Caco-2 (cell line): ENCODE measurements around the gene GHR. TPM values are rescaled to one million over a fixed set of nuclear protein-coding genes. Genes with fewer than 3 reads are reported as not detected.

Source experiments
- BruUV-seq: library from RNA; stranded (reverse); fragments of 400-500 nt; replicated peaks from 2 replicates; lab custom pipeline; 2021; lab: Mats Ljungman, UMichigan
- CTCF ChIA-PET: fragments of 300-600 bp; sonication (Branson Sonifier 250); formaldehyde crosslinking; loops from one replicate; lab custom pipeline; 2022; ENCODE audit warnings: antibody characterized with exemption; lab: Charles Lee
- POLR2A ChIA-PET: fragments of 300-600 bp; sonication (Branson Sonifier 250); formaldehyde crosslinking; loops from one replicate; lab custom pipeline; 2022; ENCODE audit warnings: antibody characterized with exemption; lab: Charles Lee
- DNase-seq, 2 experiments: peaks; one replicate each; pipeline versions ENCODE4 v3.0.0 to v3.0.0-alpha.2; 2020 to 2022
- H3K27me3 ChIP-seq: replicated peaks from 2 replicates; pipeline ENCODE4 v1.6.0; 2011; ENCODE audit warnings: low read length; ENCODE audit not compliant: control insufficient read depth, insufficient read depth
- H3K36me3 ChIP-seq: 2 replicates; pipeline ENCODE4 v1.5.1; 2011; ENCODE audit warnings: low read length; ENCODE audit not compliant: control insufficient read depth, insufficient read depth
- H3K4me1 ChIP-seq: fragments of 250-450 bp; sonication (Bioruptor Pico); 2 replicates; pipeline ENCODE4 v1.5.1; 2020; ENCODE audit warnings: mild to moderate bottlenecking
- H3K4me3 ChIP-seq: 2 replicates; pipeline ENCODE4 v1.5.1; 2011; ENCODE audit warnings: low read depth, mild to moderate bottlenecking, control low read depth, low read length
- H3K9me3 ChIP-seq: fragments of 250-450 bp; sonication (Bioruptor Pico); 2 replicates; pipeline ENCODE4 v1.5.1; 2020; ENCODE audit warnings: mild to moderate bottlenecking, moderate library complexity
- H3K27ac Mint-ChIP-seq: one replicate; pipeline ENCODE4 v1.8.0; 2022; ENCODE audit warnings: mixed read lengths; ENCODE audit not compliant: unreplicated experiment
- H3K27me3 Mint-ChIP-seq: one replicate; pipeline ENCODE4 v1.8.0; 2022; ENCODE audit warnings: mixed read lengths; ENCODE audit not compliant: insufficient read depth, unreplicated experiment
- H3K36me3 Mint-ChIP-seq: one replicate; pipeline ENCODE4 v1.8.0; 2022; ENCODE audit warnings: mild to moderate bottlenecking, mixed read lengths; ENCODE audit not compliant: insufficient read depth, unreplicated experiment
- H3K4me1 Mint-ChIP-seq: one replicate; pipeline ENCODE4 v1.8.0; 2022; ENCODE audit warnings: low read depth, mixed read lengths; ENCODE audit not compliant: unreplicated experiment
- H3K4me3 Mint-ChIP-seq: one replicate; pipeline ENCODE4 v1.8.0; 2022; ENCODE audit warnings: mild to moderate bottlenecking, moderate library complexity, mixed read lengths; ENCODE audit not compliant: unreplicated experiment
- H3K9me3 Mint-ChIP-seq: one replicate; pipeline ENCODE4 v1.8.0; 2022; ENCODE audit warnings: mixed read lengths; ENCODE audit not compliant: unreplicated experiment
- CTCF ChIP-seq, 2 experiments: fragments of 200-600 bp in 1 of 2; IDR thresholded peaks; 1 replicate in 1 of 2; 2 replicates in 1 of 2; pipeline versions ENCODE4 v1.5.1 to v1.8.0; 2011 to 2022; ENCODE audit warnings: antibody characterized with exemption in 1 of 2, control low read depth in 1 of 2, inconsistent platforms in 1 of 2, low read depth in 1 of 2, low read length in 1 of 2, mild to moderate bottlenecking in 1 of 2, moderate library complexity in 1 of 2; ENCODE audit not compliant: insufficient read depth in 1 of 2, severe bottlenecking in 1 of 2, unreplicated experiment in 1 of 2
- intact Hi-C: fragments of 100-400 bp; cut with micrococcal nuclease; formaldehyde crosslinking; loops from one replicate; pipeline ENCODE4 v1.10.0; 2022; ENCODE audit not compliant: unreplicated experiment
- total RNA-seq: library from RNA; stranded (reverse); gene quantifications from 2 replicates; pipeline ENCODE4 v1.2.3, GENCODE V29; 2022

Gene GHR
- total RNA-seq, 1 experiment from 2014 or later: 0.54 TPM

DNA sequence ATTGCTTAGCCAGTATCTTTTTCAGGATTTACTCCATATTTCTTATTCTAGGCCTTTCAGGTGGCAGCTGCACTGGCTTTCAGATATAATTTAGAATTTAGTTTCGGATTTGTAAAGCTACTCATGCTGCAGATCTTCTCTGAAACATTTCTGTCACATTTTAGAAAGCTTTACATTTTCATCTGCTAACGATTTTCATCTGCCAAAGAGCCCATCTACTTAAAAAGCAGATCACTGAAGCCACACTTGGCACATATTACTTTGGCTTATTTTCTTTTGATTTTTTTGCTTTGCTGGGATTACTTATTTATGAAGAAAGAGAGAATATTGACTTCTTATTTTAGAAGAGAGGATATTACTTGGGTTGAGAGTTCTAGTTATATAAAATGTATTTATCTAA is 98.2 kb downstream of the GHR start:
- peaks cover 4% of the 10 kb centered on the region for H3K4me1 Mint-ChIP-seq
- Histone ChIP-seq H3K9me3 (no peaks in the 10 kb centered on the region), H3K36me3 (no peaks in the 10 kb centered on the region), H3K4me3 (no peak overlapping the region), H3K4me1 (peaks cover 9% of the 10 kb centered on the region; the same call in 1 of the 2 replicates), H3K27me3 (no peaks in the 10 kb centered on the region)
- H3K36me3 Mint-ChIP-seq: no peaks in the 10 kb centered on the region
- no peak for DNase-seq
- POLR2A ChIA-PET: no interaction called here
- no peaks in the 10 kb centered on the region for H3K9me3 Mint-ChIP-seq
- TF ChIP-seq CTCF (IDR thresholded peaks at IDR 0.05; ENCODE audit: insufficient read depth in 1 of 2, low read depth in 1 of 2, low read length in 1 of 2, severe bottlenecking in 1 of 2, unreplicated experiment in 1 of 2): no peak
- no peak overlapping the region for H3K4me3 Mint-ChIP-seq
- intact Hi-C loops: no loop called here
- no peaks in the 10 kb centered on the region for H3K27me3 Mint-ChIP-seq
- CTCF ChIA-PET: no interaction called here
- BruUV-seq: no TSS peak
- H3K27ac Mint-ChIP-seq: no peak overlapping the region

DNA sequence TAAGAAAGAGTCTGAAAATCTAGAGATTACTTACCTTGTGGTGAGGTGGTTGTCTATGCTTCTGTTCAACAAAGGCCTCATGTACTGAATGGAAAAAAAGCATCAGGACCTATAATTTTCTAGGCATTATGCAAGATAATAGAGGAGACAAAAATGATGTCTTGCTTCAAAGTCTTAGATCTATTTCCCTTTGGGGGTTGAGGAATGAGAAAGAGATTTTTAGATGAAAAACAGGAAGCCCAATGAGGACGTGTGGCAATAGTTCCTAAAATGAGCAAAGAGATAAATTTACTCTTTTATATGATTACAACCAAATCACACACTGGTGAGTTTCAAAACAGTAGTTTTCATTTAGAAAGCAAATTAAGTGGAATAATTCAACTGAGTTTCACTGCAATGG is 99.5 kb downstream of the GHR start:
- H3K27me3 Mint-ChIP-seq: no peaks in the 10 kb centered on the region
- no TSS peak for BruUV-seq
- Histone ChIP-seq H3K4me3 (no peak overlapping the region), H3K9me3 (no peaks in the 10 kb centered on the region), H3K4me1 (no peaks in the 10 kb centered on the region), H3K36me3 (no peaks in the 10 kb centered on the region), H3K27me3 (no peaks in the 10 kb centered on the region)
- POLR2A ChIA-PET: no interaction called here
- CTCF ChIA-PET: no interaction called here
- TF ChIP-seq CTCF (IDR thresholded peaks at IDR 0.05; ENCODE audit: insufficient read depth in 1 of 2, low read depth in 1 of 2, low read length in 1 of 2, severe bottlenecking in 1 of 2, unreplicated experiment in 1 of 2): no peak
- DNase-seq: no peak
- no peaks in the 10 kb centered on the region for H3K36me3 Mint-ChIP-seq
- no peaks in the 10 kb centered on the region for H3K4me1 Mint-ChIP-seq
- H3K27ac Mint-ChIP-seq: no peak overlapping the region
- H3K4me3 Mint-ChIP-seq: no peak overlapping the region
- no peaks in the 10 kb centered on the region for H3K9me3 Mint-ChIP-seq
- intact Hi-C loops: no loop called here

- intact Hi-C loops: no loop called here
- Histone ChIP-seq H3K9me3 (no peaks in the 10 kb centered on the region), H3K36me3 (no peaks in the 10 kb centered on the region), H3K4me3 (no peak overlapping the region), H3K27me3 (no peaks in the 10 kb centered on the region), H3K4me1 (no peaks in the 10 kb centered on the region)
- H3K9me3 Mint-ChIP-seq: no peaks in the 10 kb centered on the region
- no peak overlapping the region for H3K27ac Mint-ChIP-seq
- no peaks in the 10 kb centered on the region for H3K4me1 Mint-ChIP-seq
- H3K4me3 Mint-ChIP-seq: no peak overlapping the region
- DNase-seq: no peak
- ChIA-PET POLR2A (no interaction called here), CTCF (no interaction called here)
- no peak for TF ChIP-seq CTCF (IDR thresholded peaks at IDR 0.05; ENCODE audit: insufficient read depth in 1 of 2, low read depth in 1 of 2, low read length in 1 of 2, severe bottlenecking in 1 of 2, unreplicated experiment in 1 of 2)
- no TSS peak for BruUV-seq
- no peaks in the 10 kb centered on the region for H3K36me3 Mint-ChIP-seq
- H3K27me3 Mint-ChIP-seq: no peaks in the 10 kb centered on the region
These were observed 102.9 kb downstream of the GHR start for GRCh38 chr5:42526179-42526578.
